Fibroblast of the conjunctiva (primary cell): ENCODE data around the gene COPZ2.
A peak's percentile ranks its signal among the peaks of the same experiment; 100 is the strongest.
"Not testable (repeated sequence)": the region's sequence is repeated elsewhere in the genome, so short reads cannot be mapped to it uniquely, and the experiment has no call there.

Experiments used
- DNase-seq: peaks from one replicate; pipeline ENCODE4 v3.0.0-alpha.2; 2010; ENCODE audit warnings: low read depth

Gene COPZ2

GRCh38 chr17:48056246-48056745 is 18.7 kb upstream of the COPZ2 start:
- no peak for DNase-seq

- DNase-seq: peak; percentile 96
Observed at GRCh38 chr17:48055531-48056245, 18.1 kb upstream of the COPZ2 start.

GRCh38 chr17:48054238-48055185 is 16.9 kb upstream of the COPZ2 start:
- peak; percentile 91 for DNase-seq

DNA sequence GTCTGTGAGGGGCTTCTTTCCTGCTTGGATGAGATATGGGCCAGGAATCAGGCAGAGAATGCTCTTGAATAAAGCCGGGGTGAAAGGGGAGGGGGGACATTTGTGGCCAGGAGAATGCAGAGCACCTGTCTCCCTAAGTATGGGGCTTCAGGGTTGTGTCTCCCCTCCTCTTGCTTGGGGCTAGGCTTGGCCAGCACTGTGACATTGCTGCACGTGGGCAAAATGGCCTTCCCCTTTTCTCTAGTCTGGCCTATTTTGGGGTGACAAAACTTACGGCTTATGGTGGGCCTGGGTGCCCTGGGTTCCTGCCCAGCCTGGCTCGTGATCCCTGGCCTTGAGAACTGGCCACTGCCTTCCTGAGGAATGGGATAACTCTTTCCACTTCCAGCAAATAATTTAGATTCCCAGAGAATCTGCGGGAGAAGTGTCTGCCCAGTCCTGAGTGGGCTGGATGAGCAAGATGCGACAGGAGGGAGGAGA is 16.2 kb upstream of the COPZ2 start:
- no peak for DNase-seq

- no peak for DNase-seq
Observed at GRCh38 chr17:48052956-48053757, 15.6 kb upstream of the COPZ2 start.

DNA sequence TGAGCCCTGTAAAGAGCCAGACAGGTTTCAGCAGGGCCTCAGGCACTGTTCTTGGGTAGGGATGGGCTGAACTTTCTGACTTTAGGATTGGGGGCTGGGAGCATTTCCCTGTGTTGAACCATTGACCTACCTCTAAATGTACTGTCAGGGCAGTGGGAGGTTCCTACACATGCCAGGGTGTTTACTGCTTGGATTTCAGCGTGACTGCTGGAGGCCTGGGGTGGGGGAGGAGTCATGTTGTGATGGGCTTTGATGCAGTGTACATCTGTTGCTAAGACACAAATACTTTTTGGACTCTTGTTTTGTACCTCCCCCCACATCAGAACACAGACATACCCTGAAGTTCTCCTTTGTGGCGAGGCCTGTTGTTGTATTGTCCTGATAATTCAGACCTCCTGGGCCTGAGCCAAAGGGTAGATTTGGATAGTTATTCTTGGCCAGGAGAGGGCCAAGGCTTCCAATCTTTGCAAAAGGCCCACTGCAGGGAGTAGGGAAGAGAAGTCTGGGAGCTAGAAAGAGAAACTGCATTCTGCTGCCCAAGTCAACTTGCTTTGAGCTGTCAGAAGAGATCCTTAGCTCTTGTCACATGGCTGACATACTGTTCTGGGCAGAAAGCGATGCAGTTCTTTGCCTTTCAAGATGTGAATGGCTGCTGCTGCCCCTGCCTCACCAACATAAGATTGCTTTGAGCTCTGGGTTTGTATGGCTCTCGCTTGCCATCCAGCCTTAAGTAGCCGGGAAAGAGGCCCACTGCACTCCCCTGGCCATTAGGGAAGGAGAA is 14.3 kb upstream of the COPZ2 start:
- peak; percentile 95 for DNase-seq

GRCh38 chr17:48051283-48051682 is 13.7 kb upstream of the COPZ2 start:
- no peak for DNase-seq

- peak; percentile 96 for DNase-seq
Observed at GRCh38 chr17:48048384-48049126, 11.0 kb upstream of the COPZ2 start.

DNA sequence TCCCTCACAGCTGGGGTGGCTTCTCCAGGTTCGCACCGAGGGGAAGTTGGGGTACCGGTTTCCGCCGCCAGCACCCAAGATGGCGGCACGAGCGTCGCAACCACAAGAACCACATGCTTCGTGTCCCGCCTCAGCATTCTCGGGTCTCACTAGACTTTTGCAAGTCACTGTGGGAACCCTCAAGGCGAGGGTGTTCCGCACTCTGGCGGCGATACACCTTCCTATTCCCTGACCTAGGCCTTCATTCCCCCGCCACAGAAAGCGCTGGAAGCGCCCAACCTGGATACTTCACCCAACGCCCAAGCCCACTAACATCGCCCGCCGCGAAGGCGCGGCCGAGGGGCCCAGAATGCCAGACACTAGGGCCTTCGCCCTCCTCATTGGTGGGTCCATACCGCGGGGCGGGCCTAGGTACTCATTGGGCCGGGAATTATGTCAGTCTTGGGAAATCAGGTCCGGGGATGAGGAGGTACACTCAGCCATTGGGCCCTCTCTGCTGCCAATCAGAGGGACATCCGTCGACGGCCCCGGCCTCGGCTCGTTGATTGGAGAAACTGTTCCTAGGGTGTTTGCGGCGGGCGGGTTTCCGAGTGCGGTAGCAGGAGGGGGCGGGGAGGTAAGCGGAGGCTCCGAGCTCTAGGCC is 10.3 kb upstream of the COPZ2 start, which contains the start of gene NFE2L1:
TSS of gene NFE2L1 (plus strand) at position 619 of the 643 bp plus-strand sequence. CDS start 2,760 bp downstream, outside the sequence.
- peak; percentile 99 for DNase-seq

DNA sequence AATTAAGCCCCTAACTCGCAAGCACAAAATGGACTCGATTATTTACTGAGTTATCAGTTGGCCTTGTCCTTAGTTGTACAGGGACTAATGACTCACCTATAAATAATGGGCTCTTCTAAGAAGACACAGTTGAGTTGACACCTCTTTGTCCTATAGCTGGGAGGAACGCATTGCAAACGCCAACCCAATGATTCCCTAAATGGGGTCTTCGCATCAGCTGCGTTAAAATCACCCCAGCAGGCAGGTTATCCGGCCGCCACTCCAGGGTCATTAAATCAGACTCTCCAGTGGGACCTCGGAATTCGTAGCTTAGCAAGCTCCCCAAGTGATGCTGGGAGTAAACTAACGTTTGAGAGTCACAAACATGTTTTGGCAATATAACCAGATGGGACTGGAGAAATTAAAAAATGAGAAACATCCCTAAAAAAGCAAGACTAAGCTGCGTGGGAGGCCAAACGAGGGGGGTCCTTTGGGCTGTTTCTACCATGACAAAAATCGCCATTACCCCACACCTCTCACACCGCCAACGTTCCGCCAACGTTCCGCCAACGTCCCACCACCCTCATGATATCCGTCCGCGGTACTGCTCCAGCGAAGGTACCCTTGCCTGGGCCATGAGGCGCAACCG is 9.6 kb upstream of the COPZ2 start:
- DNase-seq: no peak

- DNase-seq: no peak
Observed at GRCh38 chr17:48046296-48046695, 8.7 kb upstream of the COPZ2 start.

GRCh38 chr17:48045316-48046001 is 7.9 kb upstream of the COPZ2 start:
- no peak for DNase-seq

DNA sequence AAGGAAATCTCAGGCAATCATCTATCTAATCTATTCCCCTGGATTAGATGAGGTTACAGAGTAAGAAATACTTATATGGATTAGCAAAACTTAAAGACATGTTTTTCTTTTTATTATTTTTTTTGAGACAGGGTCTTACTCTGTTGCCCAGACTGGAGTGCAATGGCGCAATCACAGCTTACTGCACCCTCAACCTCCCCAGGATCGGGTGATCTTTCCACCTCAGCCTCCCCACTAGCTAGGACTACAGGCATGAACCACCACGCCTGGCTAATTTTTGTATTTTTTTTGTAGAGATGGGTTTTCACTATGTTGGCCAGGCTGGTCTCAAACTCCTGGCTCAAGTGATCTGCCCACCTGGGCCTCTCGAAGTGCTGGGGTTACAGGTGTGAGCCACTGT is 7.3 kb upstream of the COPZ2 start:
- no peak for DNase-seq

- no peak for DNase-seq
Observed at GRCh38 chr17:48043176-48043575, 5.6 kb upstream of the COPZ2 start.

DNA sequence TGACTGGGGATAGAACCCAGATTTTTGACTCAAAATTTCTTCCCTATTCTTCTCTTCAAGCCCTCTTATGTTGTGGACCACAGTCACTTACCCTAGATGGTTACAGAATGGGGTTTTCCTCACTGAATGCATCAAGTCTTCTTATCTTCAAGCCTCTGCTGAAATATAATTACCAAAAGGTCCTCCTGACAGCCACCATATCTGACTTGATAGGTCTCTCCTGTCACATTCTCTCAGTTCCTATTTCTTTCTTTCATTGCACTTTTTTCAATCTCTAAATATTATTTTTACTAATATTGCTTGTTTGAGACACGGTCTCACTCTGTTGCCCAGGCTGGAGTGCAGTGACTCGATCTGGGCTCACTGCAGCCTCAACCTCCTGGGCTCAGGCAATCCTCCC is 1.1 kb upstream of the COPZ2 start:
- no peak for DNase-seq

- no peak for DNase-seq
Observed at GRCh38 chr17:48037838-48038323, 284 bp upstream of the COPZ2 start.

- DNase-seq: no peak
Observed at GRCh38 chr17:48036693-48037035, 933 bp downstream of the COPZ2 start.

GRCh38 chr17:48034734-48035133 is 2.9 kb downstream of the COPZ2 start:
- not testable (repeated sequence) for DNase-seq

DNA sequence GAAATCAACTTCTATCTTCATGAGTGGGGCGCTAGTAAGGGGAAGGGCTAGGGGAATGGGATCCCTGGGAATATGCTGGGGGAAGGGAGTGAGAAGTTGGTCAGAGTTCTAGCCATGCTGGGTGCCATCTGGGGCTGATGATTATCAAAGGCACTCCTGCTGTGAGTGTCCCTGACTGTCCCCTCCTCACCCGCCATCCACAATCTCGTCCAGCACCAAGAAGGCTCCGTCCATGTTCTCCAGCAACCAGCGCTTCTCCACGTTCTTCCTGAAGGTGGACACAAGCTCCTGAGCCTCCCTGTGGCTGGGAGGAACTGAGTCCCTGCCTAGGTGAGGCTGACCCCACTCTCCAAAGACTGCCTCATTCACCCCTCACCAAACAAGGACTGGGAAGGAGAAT is 5.6 kb downstream of the COPZ2 start:
- DNase-seq: no peak
